Osteocyte (in vitro differentiated cells): ENCODE results near the gene NHS. TPM values are rescaled to one million over a fixed set of nuclear protein-coding genes. Genes with fewer than 3 reads are reported as not detected.

Experiments used
- DNase-seq: peaks from one replicate; pipeline ENCODE4 v3.0.0; 2021; ENCODE audit warnings: mixed read lengths; ENCODE audit not compliant: unreplicated experiment; ENCODE audit errors: extremely low spot score
- H3K27ac Mint-ChIP-seq: one replicate; pipeline ENCODE4 v1.8.0; 2021; ENCODE audit warnings: mild to moderate bottlenecking, mixed read lengths; ENCODE audit not compliant: unreplicated experiment
- H3K27me3 Mint-ChIP-seq: one replicate; pipeline ENCODE4 v1.8.0; 2021; ENCODE audit warnings: mixed read lengths; ENCODE audit not compliant: unreplicated experiment
- H3K36me3 Mint-ChIP-seq: one replicate; pipeline ENCODE4 v1.8.0; 2021; ENCODE audit warnings: mixed read lengths; ENCODE audit not compliant: unreplicated experiment
- H3K4me1 Mint-ChIP-seq: one replicate; pipeline ENCODE4 v1.8.0; 2021; ENCODE audit warnings: mixed read lengths; ENCODE audit not compliant: unreplicated experiment
- H3K4me3 Mint-ChIP-seq: one replicate; pipeline ENCODE4 v1.8.0; 2021; ENCODE audit warnings: mild to moderate bottlenecking, moderate library complexity, mixed read lengths; ENCODE audit not compliant: unreplicated experiment
- H3K9me3 Mint-ChIP-seq: one replicate; pipeline ENCODE4 v1.8.0; 2021; ENCODE audit warnings: mixed read lengths; ENCODE audit not compliant: unreplicated experiment
- total RNA-seq: library from RNA; stranded (reverse); gene quantifications from 2 replicates; pipeline ENCODE4 v1.2.1, GENCODE V29; 2021
- TF ChIP-seq, protein P1 (sequence below): fragments of 200-600 bp; sonication (generic); IDR thresholded peaks from 2 replicates; pipeline ENCODE4 v1.5.0; 2021; ENCODE audit warnings: antibody characterized with exemption, mild to moderate bottlenecking, moderate library complexity

Gene NHS
- total RNA-seq, 1 donor from 2014 or later = 4.3 TPM

DNA sequence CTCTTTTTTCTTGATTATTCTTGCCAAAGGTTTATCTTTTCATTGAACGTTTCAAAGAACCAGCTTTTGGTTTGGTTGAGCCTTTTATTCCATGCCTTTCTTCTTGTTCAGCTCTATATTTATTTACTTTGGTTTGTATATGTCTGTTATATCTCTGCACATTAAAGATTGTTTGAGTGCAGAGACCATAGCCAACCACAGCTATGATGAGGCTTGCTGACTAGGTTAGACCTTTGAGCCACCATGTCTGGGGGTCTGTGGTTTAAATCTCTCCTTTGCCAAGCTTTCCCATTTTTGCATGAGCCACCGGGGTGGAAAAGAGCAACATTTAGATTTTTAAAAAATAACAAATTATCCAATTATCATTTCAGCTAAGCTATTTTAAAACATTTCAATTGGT is 96.1 kb downstream of the NHS start:
- TF ChIP-seq, protein P1, sequence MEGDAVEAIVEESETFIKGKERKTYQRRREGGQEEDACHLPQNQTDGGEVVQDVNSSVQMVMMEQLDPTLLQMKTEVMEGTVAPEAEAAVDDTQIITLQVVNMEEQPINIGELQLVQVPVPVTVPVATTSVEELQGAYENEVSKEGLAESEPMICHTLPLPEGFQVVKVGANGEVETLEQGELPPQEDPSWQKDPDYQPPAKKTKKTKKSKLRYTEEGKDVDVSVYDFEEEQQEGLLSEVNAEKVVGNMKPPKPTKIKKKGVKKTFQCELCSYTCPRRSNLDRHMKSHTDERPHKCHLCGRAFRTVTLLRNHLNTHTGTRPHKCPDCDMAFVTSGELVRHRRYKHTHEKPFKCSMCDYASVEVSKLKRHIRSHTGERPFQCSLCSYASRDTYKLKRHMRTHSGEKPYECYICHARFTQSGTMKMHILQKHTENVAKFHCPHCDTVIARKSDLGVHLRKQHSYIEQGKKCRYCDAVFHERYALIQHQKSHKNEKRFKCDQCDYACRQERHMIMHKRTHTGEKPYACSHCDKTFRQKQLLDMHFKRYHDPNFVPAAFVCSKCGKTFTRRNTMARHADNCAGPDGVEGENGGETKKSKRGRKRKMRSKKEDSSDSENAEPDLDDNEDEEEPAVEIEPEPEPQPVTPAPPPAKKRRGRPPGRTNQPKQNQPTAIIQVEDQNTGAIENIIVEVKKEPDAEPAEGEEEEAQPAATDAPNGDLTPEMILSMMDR = no peak
- Mint-ChIP-seq H3K27ac (no peak overlapping the region), H3K4me3 (no peak overlapping the region), H3K9me3 (no peaks in the 10 kb centered on the region), H3K4me1 (no peaks in the 10 kb centered on the region), H3K36me3 (no peaks in the 10 kb centered on the region), H3K27me3 (no peaks in the 10 kb centered on the region)
- no peak for DNase-seq

DNA sequence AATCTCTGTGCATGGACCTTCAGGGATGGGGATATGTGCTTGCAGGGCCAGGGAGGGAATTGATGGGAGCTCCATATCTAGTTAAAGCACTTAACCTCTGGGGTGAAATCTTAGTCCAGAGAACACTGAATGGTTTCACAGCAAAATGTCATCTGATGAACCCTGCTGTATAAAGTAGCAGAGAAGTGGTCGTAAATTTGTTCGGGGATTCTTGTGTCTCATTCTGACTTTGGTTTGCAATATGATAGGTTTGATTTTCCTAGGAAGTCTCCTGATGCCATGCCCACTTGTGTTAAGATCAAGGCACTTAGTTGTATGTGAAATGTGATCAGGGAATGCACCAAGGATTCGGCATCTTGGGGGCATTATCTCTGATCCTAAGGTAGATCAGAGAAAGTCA is 96.9 kb downstream of the NHS start:
- no peaks in the 10 kb centered on the region for H3K9me3 Mint-ChIP-seq
- DNase-seq = no peak
- H3K4me1 Mint-ChIP-seq = no peaks in the 10 kb centered on the region
- no peaks in the 10 kb centered on the region for H3K36me3 Mint-ChIP-seq
- TF ChIP-seq, protein P1 = no peak
- no peak overlapping the region for H3K27ac Mint-ChIP-seq
- H3K4me3 Mint-ChIP-seq = no peak overlapping the region
- no peaks in the 10 kb centered on the region for H3K27me3 Mint-ChIP-seq

DNA sequence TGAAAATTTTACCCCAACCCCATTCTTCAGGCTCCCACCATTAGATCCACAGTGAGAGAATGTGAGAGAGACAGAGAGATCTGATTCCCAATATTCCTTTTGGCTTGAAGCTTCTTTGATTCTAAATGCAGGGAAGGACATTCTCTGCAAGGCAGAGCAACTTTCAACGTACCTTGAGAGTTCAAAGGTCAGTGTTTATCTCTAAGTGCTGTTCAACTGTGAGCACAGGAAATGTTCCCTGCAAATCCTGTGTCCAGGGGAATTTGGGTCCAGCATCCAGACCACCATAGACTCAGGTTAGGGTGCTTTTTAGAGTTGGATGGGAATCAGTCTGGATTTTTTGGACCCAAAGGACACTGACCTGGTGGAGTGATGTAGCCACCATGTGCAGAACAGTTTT is 97.4 kb downstream of the NHS start:
- no peak overlapping the region for H3K4me3 Mint-ChIP-seq
- no peak overlapping the region for H3K27ac Mint-ChIP-seq
- H3K36me3 Mint-ChIP-seq = no peaks in the 10 kb centered on the region
- no peaks in the 10 kb centered on the region for H3K4me1 Mint-ChIP-seq
- H3K27me3 Mint-ChIP-seq = no peaks in the 10 kb centered on the region
- no peak for DNase-seq
- H3K9me3 Mint-ChIP-seq = no peaks in the 10 kb centered on the region
- TF ChIP-seq, protein P1 = no peak

DNA sequence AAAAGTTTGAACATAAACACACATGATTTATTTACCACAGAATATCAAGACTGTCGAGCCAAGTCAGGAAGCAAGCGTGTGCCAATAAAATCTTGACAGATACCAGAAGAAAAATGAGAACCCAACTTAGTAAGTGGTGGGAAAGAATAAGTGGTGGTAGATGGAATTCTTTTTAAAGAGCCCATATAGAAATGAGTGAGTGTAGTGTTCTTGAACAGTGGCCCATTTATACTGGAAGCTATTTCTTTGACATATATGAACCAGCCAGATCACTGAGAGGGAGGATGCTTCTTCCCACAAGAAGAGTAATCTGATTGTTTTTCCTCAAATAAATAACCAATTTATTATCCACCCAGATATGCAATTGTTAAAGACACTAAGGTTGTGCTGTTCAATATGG is 98.0 kb downstream of the NHS start:
- TF ChIP-seq, protein P1 = no peak

DNA sequence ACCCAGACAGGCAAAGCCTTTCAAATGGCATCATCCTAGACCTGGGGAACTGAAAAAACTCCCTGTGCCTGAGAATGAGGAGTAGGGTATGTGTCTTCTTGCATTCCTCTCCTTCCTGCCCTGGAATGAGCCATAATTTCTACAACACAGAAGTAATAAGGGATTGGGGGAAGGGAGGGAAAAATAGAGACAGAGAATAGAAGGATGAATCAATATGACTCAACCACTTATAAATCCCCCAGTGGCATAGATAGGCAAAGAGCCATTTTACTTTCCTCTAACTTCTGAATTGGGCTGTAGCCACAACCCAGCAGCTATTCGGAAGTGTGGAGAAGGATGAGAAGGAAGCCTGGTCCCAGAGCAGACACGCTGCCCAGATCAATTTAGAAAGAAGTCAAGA is 99.9 kb downstream of the NHS start:
- H3K4me1 Mint-ChIP-seq = no peaks in the 10 kb centered on the region
- H3K4me3 Mint-ChIP-seq = no peak overlapping the region
- TF ChIP-seq, protein P1 = no peak
- DNase-seq = no peak
- no peaks in the 10 kb centered on the region for H3K9me3 Mint-ChIP-seq
- H3K36me3 Mint-ChIP-seq = no peaks in the 10 kb centered on the region
- no peak overlapping the region for H3K27ac Mint-ChIP-seq
- no peaks in the 10 kb centered on the region for H3K27me3 Mint-ChIP-seq

More for the DNA sequence above, 98.0 kb downstream of the NHS start:
- Mint-ChIP-seq H3K4me1 (no peaks in the 10 kb centered on the region), H3K4me3 (no peak overlapping the region), H3K27me3 (no peaks in the 10 kb centered on the region), H3K36me3 (no peaks in the 10 kb centered on the region), H3K9me3 (no peaks in the 10 kb centered on the region), H3K27ac (no peak overlapping the region)
- no peak for DNase-seq
